GM12891 (cell line): Measurements from ENCODE around the gene SGCB.

Experiments used
- POLR2A ChIP-seq: IDR thresholded peaks from 2 replicates; pipeline ENCODE4 v1.6.1; 2011; ENCODE audit warnings: low read depth, low read length, control low read depth
- POLR2AphosphoS5 ChIP-seq: IDR thresholded peaks from 2 replicates; pipeline ENCODE4 v1.6.1; 2011; ENCODE audit warnings: low read depth, low read length, control low read depth
- SPI1 ChIP-seq: IDR thresholded peaks from 2 replicates; pipeline ENCODE4 v1.6.1; 2011; ENCODE audit warnings: low read depth, low read length, control low read depth
- TAF1 ChIP-seq: IDR thresholded peaks from 2 replicates; pipeline ENCODE4 v1.6.1; 2011; ENCODE audit warnings: low read depth, low read length, control low read depth

GRCh38 chr4:51997647-51998046 is 40.5 kb downstream of the SGCB start:
- TF ChIP-seq TAF1 = no peak
- no peak for TF ChIP-seq POLR2A
- no peak for TF ChIP-seq POLR2AphosphoS5
- no peak for TF ChIP-seq SPI1
